ENCODE results near the gene TAPT1. TPM values are rescaled to one million over a fixed set of nuclear protein-coding genes. Genes with fewer than 3 reads are reported as not detected.
"Not testable (repeated sequence)": the region's sequence is repeated elsewhere in the genome, so short reads cannot be mapped to it uniquely, and the experiment has no call there.

TAPT1 gene
- polyA plus RNA-seq, 1 donor = 29.4 TPM

DNA sequence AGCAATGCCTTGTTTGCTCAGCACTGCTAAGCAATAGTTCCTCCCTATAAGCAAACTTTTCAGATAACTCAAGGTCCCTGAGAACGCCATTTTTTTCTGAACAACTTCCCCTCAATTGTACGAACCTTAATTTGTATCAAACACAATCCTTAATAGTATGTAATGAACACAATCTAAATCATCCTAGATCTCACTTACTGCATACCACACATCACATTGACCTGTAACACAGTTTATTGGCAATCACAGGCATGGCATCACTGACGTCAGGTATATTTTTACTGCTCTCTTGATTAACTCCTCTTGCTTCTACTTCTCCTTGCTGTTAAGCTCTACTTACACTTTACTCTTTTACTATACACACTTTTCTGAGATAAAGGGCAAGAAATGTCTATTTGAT is 67.0 kb downstream of the TAPT1 start:
- 21% methylated on average over 2 of the region's 3 CpGs for WGBS (ENCODE audit: insufficient coverage, low lambda C conversion rate)
- Histone ChIP-seq H3K36me3 (ENCODE audit: control insufficient read depth, insufficient read depth, low read length) (peaks cover 19% of the 10 kb centered on the region), H3K9me3 (ENCODE audit: control insufficient read depth, low read depth, low read length) (no peaks in the 10 kb centered on the region), H3K4me1 (ENCODE audit: control insufficient read depth, insufficient read depth, low read length) (peaks cover 33% of the 10 kb centered on the region), H3K27me3 (ENCODE audit: control insufficient read depth, insufficient read depth, low read length) (no peaks in the 10 kb centered on the region), H3K4me3 (ENCODE audit: low read length) (no peak overlapping the region), H3K27ac (ENCODE audit: low read length) (peak overlapping the region; percentile 83)
- peak; percentile 36 to 86 for DNase-seq

DNA sequence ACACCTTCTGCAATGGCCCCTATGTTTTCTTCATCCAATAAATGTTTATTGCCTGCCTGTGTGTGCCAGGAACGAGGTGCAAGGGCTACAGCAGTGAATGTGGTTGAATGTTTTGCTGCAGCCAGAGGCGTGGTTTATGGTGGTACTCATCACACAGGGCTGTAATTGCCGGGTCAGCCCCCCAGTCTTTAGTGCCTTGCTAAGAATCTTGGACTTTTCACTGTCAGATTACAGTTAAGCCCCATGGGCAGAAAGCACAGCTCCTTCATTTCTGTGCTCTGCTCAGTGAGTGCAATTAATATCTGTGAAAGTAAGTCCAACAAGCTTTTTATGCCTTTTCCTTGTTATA is 67.8 kb downstream of the TAPT1 start:
- peaks cover 33% of the 10 kb centered on the region for H3K4me1 ChIP-seq (ENCODE audit: control insufficient read depth, insufficient read depth, low read length)
- peak; percentile 88 to 97 for DNase-seq
- no CpG with 5 or more reads among the region's 3 CpGs for WGBS (ENCODE audit: insufficient coverage, low lambda C conversion rate)

DNA sequence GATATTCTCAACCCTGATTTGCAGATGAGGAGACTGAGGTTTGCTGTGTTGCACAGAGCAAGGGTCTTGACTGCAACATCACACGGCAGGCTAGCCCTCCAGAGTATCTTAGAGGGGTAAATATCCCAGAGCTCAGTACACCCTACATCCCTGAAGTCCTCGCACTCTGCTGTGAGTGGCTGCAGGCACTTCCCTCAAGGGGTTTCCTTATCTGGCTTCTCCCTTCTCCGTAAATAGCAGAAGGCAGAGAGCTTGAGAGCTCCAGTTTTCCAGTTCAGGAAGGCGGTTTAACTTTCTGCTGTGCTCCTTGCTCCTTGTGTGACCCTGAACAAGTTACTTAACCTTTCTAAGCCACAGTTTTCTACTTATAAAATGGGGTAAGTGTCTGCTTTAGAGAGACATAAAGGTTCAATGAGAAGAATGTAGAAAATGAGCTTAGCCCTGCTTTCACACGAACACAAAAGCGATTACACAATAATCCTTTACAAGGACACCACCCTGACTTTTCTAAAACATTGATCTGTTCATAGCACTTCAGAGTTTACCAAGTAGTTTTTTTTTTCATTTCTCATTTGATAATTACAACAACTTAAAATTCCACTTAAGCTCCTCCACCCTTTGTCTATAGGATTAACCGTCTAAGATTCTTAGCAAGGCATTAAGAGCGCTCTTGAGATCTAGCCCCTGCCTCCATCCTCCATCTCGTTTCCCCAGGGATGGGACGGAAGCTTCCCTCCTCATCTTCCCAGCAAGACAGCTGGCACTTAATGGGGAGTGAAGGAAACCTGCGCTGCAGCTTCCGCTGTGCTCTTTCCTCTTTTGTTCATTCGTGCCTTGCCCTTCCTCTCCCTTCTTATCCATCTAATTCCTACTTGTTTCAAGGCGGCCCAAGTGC is 68.4 kb downstream of the TAPT1 start:
- no peaks in the 10 kb centered on the region for H3K27me3 ChIP-seq (ENCODE audit: control insufficient read depth, insufficient read depth, low read length)
- DNase-seq = no peak
- H3K36me3 ChIP-seq (ENCODE audit: control insufficient read depth, insufficient read depth, low read length) = peaks cover 5% of the 10 kb centered on the region
- peaks cover 33% of the 10 kb centered on the region for H3K4me1 ChIP-seq (ENCODE audit: control insufficient read depth, insufficient read depth, low read length)
- no peak overlapping the region for H3K4me3 ChIP-seq (ENCODE audit: low read length)
- no peaks in the 10 kb centered on the region for H3K9me3 ChIP-seq (ENCODE audit: control insufficient read depth, low read depth, low read length)
- WGBS (ENCODE audit: insufficient coverage, low lambda C conversion rate) = 25% methylated on average over 6 of the region's 14 CpGs
- peak overlapping the region; percentile 83 for H3K27ac ChIP-seq (ENCODE audit: low read length)

More for the DNA sequence above, 67.8 kb downstream of the TAPT1 start:
- Histone ChIP-seq H3K36me3 (ENCODE audit: control insufficient read depth, insufficient read depth, low read length) (peaks cover 11% of the 10 kb centered on the region), H3K27ac (ENCODE audit: low read length) (peak overlapping the region; percentile 83), H3K27me3 (ENCODE audit: control insufficient read depth, insufficient read depth, low read length) (no peaks in the 10 kb centered on the region), H3K4me3 (ENCODE audit: low read length) (no peak overlapping the region), H3K9me3 (ENCODE audit: control insufficient read depth, low read depth, low read length) (no peaks in the 10 kb centered on the region)

DNA sequence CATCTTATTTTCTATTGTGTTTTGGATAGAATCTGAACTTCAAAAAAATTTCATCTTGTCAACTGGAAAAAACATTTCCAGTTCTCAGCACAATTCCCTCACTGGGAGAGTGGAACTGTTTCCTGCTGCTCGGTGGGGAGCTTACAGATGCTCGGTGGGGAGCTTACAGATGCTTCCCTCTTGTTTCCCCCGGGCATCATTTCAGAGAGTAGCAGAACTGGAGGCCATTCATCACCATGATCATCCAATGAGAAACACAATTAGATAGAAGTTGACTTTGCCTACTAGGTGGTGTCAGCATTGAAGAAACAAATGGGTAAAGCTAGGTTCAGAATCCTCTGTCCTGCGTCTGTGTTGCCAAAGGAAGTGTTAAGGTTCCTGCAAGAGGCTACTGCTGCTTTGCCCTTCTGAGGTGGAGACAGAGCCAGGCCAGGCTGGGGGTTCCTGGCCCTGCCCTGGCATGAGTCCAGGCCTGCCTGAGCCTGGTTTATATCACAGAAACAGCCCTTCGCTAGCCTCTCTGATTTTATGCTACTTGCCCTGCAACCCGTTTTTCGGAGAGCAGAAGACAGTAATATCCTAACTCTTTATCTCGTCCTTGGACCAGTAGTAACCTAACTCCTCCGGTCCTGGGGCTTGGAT is 70.6 kb downstream of the TAPT1 start:
- Histone ChIP-seq H3K4me1 (ENCODE audit: control insufficient read depth, insufficient read depth, low read length) (peaks cover 24% of the 10 kb centered on the region), H3K27me3 (ENCODE audit: control insufficient read depth, insufficient read depth, low read length) (no peaks in the 10 kb centered on the region), H3K27ac (ENCODE audit: low read length) (no peak overlapping the region), H3K9me3 (ENCODE audit: control insufficient read depth, low read depth, low read length) (no peaks in the 10 kb centered on the region), H3K4me3 (ENCODE audit: low read length) (no peak overlapping the region), H3K36me3 (ENCODE audit: control insufficient read depth, insufficient read depth, low read length) (no peaks in the 10 kb centered on the region)
- no peak for DNase-seq
- 80% methylated on average over 2 of the region's 9 CpGs for WGBS (ENCODE audit: insufficient coverage, low lambda C conversion rate)

DNA sequence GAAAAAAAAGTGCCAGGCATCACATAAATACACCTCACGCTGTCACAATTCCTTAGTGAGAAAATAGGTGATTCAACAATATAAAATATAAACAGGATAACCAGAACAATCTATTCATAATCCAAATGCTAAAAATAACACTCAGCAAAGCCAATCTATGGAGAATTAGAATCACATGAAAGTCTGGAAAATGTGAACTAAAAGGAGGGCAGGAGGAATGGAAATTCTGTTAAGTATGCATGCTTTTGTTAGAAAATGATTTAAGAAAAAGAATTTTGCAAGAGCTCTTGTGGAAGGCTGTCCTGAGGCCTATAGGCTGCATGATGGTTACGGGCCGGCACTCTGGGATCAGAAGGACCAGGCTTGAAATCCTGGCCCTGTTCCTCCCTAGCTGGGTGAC is 71.8 kb downstream of the TAPT1 start:
- Histone ChIP-seq H3K36me3 (ENCODE audit: control insufficient read depth, insufficient read depth, low read length) (no peaks in the 10 kb centered on the region), H3K4me1 (ENCODE audit: control insufficient read depth, insufficient read depth, low read length) (peaks cover 15% of the 10 kb centered on the region), H3K27ac (ENCODE audit: low read length) (no peak overlapping the region), H3K9me3 (ENCODE audit: control insufficient read depth, low read depth, low read length) (no peaks in the 10 kb centered on the region), H3K4me3 (ENCODE audit: low read length) (no peak overlapping the region), H3K27me3 (ENCODE audit: control insufficient read depth, insufficient read depth, low read length) (no peaks in the 10 kb centered on the region)
- DNase-seq = no peak
- 100% methylated on average over 1 of the region's 3 CpGs for WGBS (ENCODE audit: insufficient coverage, low lambda C conversion rate)

DNA sequence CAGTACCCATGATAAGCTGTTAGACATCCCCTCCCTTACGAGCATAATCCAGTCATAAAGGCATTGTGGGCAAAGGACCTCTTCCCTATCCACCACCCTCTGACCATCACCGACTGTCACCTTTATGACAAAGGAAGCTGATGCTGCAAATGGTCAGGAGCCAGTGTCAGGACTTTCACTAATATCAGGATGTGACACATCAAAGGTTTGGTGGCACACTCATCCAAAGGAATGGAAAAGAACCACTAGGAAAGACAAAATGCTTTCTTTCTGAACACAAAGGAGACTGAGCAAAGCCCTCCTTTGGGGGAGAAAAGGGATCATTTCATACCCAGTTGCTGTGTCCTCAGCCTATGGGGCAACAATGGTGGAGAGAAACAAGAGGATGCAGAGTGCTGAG is 75.6 kb downstream of the TAPT1 start:
- no peaks in the 10 kb centered on the region for H3K9me3 ChIP-seq (ENCODE audit: control insufficient read depth, low read depth, low read length)
- H3K27me3 ChIP-seq (ENCODE audit: control insufficient read depth, insufficient read depth, low read length) = no peaks in the 10 kb centered on the region
- WGBS (ENCODE audit: insufficient coverage, low lambda C conversion rate) = 83% methylated on average over 1 of the region's 2 CpGs
- no peaks in the 10 kb centered on the region for H3K36me3 ChIP-seq (ENCODE audit: control insufficient read depth, insufficient read depth, low read length)
- no peak overlapping the region for H3K27ac ChIP-seq (ENCODE audit: low read length)
- H3K4me1 ChIP-seq (ENCODE audit: control insufficient read depth, insufficient read depth, low read length) = no peaks in the 10 kb centered on the region
- DNase-seq = no peak
- no peak overlapping the region for H3K4me3 ChIP-seq (ENCODE audit: low read length)

DNA sequence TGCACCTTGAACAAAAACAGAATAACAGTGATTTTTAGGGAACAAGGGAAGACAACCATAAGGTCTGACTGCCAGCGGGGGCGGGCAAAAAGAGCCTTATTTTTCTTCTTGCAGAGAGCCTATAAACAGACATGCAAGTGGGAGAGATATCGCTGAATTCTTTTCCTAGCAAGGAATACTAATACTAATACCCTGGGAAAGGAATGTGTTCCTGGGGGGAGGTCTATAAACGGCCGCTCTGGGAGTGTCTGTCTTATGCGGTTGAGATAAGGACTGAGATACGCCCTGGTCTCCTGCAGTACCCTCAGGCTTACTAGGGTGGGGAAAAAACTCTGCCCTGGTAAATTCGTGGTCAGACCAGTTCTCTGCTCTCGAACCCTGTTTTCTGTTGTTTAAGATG is 81.4 kb downstream of the TAPT1 start:
- not testable (repeated sequence) for H3K4me3 ChIP-seq (ENCODE audit: low read length); H3K9me3 ChIP-seq (ENCODE audit: control insufficient read depth, low read depth, low read length); H3K27ac ChIP-seq (ENCODE audit: low read length); H3K27me3 ChIP-seq (ENCODE audit: control insufficient read depth, insufficient read depth, low read length); H3K36me3 ChIP-seq (ENCODE audit: control insufficient read depth, insufficient read depth, low read length); DNase-seq
- peaks cover 22% of the 10 kb centered on the region for H3K4me1 ChIP-seq (ENCODE audit: control insufficient read depth, insufficient read depth, low read length)
- whole genome bisulfite sequencing (ENCODE audit: insufficient coverage, low lambda C conversion rate) = no CpG with 5 or more reads among the region's 9 CpGs

DNA sequence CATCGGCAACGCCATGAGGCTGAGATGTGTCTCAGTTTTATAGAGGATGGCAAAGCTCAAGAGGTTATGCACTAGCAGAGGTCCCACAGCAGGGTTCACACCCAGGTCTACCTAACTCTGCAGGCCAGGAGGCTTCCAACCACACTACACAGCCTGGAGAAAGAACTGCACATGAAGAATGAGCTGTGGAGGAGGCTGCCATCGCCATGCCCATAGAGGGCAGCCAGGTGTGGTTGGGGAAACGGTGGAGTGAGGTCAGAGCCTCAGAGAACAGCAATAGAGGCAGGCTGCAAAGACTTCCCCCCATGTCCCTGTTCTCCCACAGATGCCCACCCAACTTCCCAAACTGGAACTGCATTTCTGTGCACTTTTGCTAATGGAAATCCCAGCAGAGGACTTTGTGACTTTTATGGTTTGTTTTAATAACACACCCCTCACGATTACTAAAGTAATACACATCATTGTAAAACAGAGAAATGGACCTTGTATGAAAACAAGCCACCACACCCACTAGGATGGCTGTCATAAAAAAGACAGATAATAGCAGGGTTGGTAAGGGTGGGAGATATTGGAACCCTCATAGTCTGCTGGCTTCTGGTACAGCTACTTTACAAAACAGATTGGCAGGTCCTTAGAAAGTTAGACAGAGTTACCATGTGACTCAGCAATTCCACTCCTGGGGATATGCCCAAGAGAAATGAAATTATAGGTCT is 83.5 kb downstream of the TAPT1 start:
- no peak overlapping the region for H3K4me3 ChIP-seq (ENCODE audit: low read length)
- peak overlapping the region; percentile 23 for H3K27ac ChIP-seq (ENCODE audit: low read length)
- peaks cover 22% of the 10 kb centered on the region for H3K4me1 ChIP-seq (ENCODE audit: control insufficient read depth, insufficient read depth, low read length)

DNA sequence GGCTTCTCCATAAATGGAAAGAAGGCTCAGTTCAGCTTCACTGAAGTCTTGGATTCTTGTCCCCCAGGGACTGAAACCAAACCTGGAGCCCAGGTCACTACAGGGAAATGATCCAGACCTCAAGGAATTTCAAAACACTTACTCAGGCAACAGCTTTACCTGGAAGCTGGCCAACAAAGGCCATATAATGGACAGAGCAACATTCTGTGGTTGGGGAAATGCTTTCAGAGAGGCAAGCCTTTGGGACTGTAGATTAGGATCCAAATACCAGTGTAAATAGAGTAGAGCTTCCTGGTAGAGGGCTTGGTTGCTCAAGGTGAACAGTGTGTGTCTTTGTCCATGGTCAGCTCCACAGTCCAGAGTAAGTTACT is 85.4 kb downstream of the TAPT1 start:
- Histone ChIP-seq H3K27ac (ENCODE audit: low read length) (peak overlapping the region; percentile 43), H3K27me3 (ENCODE audit: control insufficient read depth, insufficient read depth, low read length) (no peaks in the 10 kb centered on the region), H3K4me3 (ENCODE audit: low read length) (no peak overlapping the region), H3K4me1 (ENCODE audit: control insufficient read depth, insufficient read depth, low read length) (peaks cover 22% of the 10 kb centered on the region), H3K9me3 (ENCODE audit: control insufficient read depth, low read depth, low read length) (peaks cover 5% of the 10 kb centered on the region), H3K36me3 (ENCODE audit: control insufficient read depth, insufficient read depth, low read length) (no peaks in the 10 kb centered on the region)
- DNase-seq = peak; percentile 42 to 83

More for the DNA sequence above, 83.5 kb downstream of the TAPT1 start:
- H3K9me3 ChIP-seq (ENCODE audit: control insufficient read depth, low read depth, low read length) = peaks cover 5% of the 10 kb centered on the region
- WGBS (ENCODE audit: insufficient coverage, low lambda C conversion rate) = no CpG with 5 or more reads among the region's 5 CpGs
- no peaks in the 10 kb centered on the region for H3K36me3 ChIP-seq (ENCODE audit: control insufficient read depth, insufficient read depth, low read length)
- DNase-seq = peak; percentile 26 to 83
- no peaks in the 10 kb centered on the region for H3K27me3 ChIP-seq (ENCODE audit: control insufficient read depth, insufficient read depth, low read length)

DNA sequence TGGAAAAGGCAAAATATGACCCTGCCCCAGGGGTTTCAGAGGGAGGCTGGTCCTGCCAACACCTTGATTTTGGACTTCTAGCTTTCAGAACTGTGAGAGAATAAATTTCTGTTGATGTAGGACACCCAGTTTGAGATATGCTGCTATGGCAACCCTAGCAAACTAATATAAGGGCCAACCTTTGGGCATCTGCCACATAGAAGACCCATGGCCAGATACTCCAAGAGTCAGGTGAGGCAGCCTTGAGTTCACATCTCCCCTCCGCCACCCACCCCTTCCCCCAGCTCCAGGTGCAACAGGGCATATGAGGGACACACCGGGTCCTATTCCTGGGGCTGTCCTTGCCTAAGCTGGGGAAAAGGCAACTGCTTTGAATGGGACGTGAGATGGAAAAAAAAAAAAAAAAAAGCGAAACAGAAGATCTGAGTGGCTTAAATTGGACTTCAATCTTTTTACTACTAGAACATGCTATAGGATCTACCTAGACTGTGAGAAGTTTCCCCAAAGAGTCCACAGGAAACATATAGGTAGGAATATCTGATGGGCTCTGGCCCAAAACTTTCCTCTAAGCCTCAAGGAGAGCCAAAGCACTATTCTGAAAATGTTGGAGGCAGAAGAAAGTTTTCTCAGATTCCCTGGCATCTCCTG is 85.9 kb downstream of the TAPT1 start:
- no peak for DNase-seq
- Histone ChIP-seq H3K27me3 (ENCODE audit: control insufficient read depth, insufficient read depth, low read length) (no peaks in the 10 kb centered on the region), H3K9me3 (ENCODE audit: control insufficient read depth, low read depth, low read length) (peaks cover 5% of the 10 kb centered on the region), H3K27ac (ENCODE audit: low read length) (peak overlapping the region; percentile 43), H3K4me3 (ENCODE audit: low read length) (no peak overlapping the region), H3K36me3 (ENCODE audit: control insufficient read depth, insufficient read depth, low read length) (no peaks in the 10 kb centered on the region), H3K4me1 (ENCODE audit: control insufficient read depth, insufficient read depth, low read length) (peaks cover 22% of the 10 kb centered on the region)
- no CpG with 5 or more reads among the region's 4 CpGs for WGBS (ENCODE audit: insufficient coverage, low lambda C conversion rate)
